ENCODE data around the gene TRMT61A. TPM values are rescaled to one million over a fixed set of nuclear protein-coding genes. Genes with fewer than 3 reads are reported as not detected.
A peak's percentile ranks its signal among the peaks of the same experiment; 100 is the strongest.

Gene TRMT61A
- total and polyA plus RNA-seq, 2 of the 13 experiments (the other 11 are each of a cell fraction or from before 2014, with no cell fraction given) = 6.5 to 13.6 TPM

- TF ChIP-seq KDM4B (CRISPR knock-in tag; IDR thresholded peaks at IDR 0.05) (0 out of 2 replicates have a peak, but pooled peaks have one; percentile 39), SRSF4 (IDR thresholded peaks at IDR 0.05; ENCODE audit: low read depth, low read length, poor library complexity, severe bottlenecking) (no peak), PRDM10 (CRISPR knock-in tag; IDR thresholded peaks at IDR 0.05; ENCODE audit: low read depth) (no peak), ZNF264 (CRISPR knock-in tag; IDR thresholded peaks at IDR 0.05) (no peak), SALL2 (CRISPR knock-in tag; IDR thresholded peaks at IDR 0.05) (no peak), XRCC5 (optimal IDR thresholded peaks at IDR 0.05; ENCODE audit: low read length) (peak; percentile 59), ZNF383 (CRISPR knock-in tag; IDR thresholded peaks at IDR 0.05; ENCODE audit: borderline replicate concordance) (no peak), RFX3 (CRISPR knock-in tag; IDR thresholded peaks at IDR 0.05) (no peak), KLF12 (CRISPR knock-in tag; IDR thresholded peaks at IDR 0.05; ENCODE audit: borderline replicate concordance) (no peak), ZNF224 (CRISPR knock-in tag; IDR thresholded peaks at IDR 0.05) (no peak), ZNF75D (CRISPR knock-in tag; IDR thresholded peaks at IDR 0.05; ENCODE audit: borderline replicate concordance) (no peak), IRF2 (CRISPR knock-in tag; IDR thresholded peaks at IDR 0.05) (no peak), ZNF687 (CRISPR knock-in tag; IDR thresholded peaks at IDR 0.05) (peak; percentile 56), ZNF674 (CRISPR knock-in tag; IDR thresholded peaks at IDR 0.05; ENCODE audit: low read depth) (no peak), ZSCAN5A (CRISPR knock-in tag; IDR thresholded peaks at IDR 0.05; ENCODE audit: borderline replicate concordance) (no peak)
- TF ChIP-seq, protein P1, sequence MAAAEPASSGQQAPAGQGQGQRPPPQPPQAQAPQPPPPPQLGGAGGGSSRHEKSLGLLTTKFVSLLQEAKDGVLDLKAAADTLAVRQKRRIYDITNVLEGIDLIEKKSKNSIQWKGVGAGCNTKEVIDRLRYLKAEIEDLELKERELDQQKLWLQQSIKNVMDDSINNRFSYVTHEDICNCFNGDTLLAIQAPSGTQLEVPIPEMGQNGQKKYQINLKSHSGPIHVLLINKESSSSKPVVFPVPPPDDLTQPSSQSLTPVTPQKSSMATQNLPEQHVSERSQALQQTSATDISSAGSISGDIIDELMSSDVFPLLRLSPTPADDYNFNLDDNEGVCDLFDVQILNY (CRISPR knock-in tag; conservative IDR thresholded peaks at IDR 0.05) = no peak
- TF ChIP-seq, protein P2, sequence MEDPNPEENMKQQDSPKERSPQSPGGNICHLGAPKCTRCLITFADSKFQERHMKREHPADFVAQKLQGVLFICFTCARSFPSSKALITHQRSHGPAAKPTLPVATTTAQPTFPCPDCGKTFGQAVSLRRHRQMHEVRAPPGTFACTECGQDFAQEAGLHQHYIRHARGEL (CRISPR knock-in tag; IDR thresholded peaks at IDR 0.05) = no peak
Measured at GRCh38 chr14:103500148-103500990, 28.6 kb upstream of the TRMT61A start (continued).
